HG03571 (cell line): ENCODE results near the gene RBCK1.

Experiments used
- ATAC-seq: cut with Tn5 transposase; IDR thresholded peaks from one replicate; pipeline ENCODE4 v1.9.1; 2021; ENCODE audit not compliant: unreplicated experiment

Gene RBCK1

DNA sequence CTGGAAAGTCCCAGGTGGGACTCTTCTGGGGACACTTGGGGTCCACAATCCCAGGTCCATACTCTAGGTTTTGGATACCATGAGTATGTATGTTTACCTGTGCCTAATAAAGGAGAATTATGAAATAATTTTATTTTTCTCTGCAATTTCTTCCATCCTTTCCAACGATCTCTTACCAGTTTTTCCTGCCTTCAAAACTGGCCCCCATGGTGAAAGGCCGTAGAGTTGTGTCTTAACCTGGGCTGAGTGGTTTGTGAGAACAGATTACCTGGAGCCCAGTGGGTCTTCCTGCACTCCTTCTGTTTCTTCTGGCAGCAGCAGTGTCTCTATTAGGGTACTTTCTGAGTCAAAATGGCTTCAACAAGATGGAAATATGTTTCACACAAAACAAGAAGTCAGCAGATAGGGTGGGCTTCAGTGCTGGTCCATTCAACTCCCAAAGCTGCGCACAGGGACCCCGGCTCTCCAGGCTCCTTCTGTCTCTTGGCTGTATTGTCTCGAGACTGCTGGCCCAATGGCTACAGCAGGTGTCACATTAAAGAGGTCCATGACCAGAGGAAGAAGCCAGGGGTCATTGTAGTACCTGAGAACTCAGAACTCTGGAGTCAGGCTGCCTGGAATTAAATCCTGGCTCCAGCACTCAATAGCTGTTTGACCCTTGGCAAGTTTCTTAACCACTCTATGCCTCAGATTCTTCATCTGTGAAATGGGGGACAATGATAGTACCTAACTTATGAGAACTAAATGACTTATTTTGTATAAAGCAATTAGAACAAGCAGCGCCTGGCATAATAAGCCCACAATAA lies 10.5 kb upstream of the RBCK1 start:
- no peak for ATAC-seq

- no peak for ATAC-seq
Observed at GRCh38 chr20:399182-399707, 8.9 kb upstream of the RBCK1 start.

GRCh38 chr20:400128-400453 lies 8.0 kb upstream of the RBCK1 start:
- no peak for ATAC-seq

GRCh38 chr20:400454-401275 lies 7.4 kb upstream of the RBCK1 start:
- no peak for ATAC-seq

GRCh38 chr20:401682-402495 lies 6.2 kb upstream of the RBCK1 start:
- no peak for ATAC-seq

DNA sequence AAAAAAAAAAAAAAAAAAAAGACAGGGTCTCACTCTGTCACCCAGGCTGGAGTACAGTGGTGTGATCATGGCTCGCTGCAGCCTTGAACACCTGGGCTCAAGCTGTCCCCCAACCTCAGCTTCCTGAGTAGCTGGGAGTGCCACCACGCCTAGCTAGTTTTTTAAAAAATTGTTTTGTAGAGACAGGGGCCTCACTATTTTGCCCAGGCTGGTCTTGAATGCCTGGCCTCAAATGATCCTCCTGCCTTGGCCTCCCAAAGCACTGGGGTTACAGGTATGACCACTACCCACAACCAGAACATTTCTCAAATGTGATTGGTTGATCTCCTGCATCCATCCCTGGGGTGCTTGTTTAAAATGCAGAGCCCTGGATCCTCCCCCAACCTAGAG lies 5.6 kb upstream of the RBCK1 start:
- no peak for ATAC-seq

DNA sequence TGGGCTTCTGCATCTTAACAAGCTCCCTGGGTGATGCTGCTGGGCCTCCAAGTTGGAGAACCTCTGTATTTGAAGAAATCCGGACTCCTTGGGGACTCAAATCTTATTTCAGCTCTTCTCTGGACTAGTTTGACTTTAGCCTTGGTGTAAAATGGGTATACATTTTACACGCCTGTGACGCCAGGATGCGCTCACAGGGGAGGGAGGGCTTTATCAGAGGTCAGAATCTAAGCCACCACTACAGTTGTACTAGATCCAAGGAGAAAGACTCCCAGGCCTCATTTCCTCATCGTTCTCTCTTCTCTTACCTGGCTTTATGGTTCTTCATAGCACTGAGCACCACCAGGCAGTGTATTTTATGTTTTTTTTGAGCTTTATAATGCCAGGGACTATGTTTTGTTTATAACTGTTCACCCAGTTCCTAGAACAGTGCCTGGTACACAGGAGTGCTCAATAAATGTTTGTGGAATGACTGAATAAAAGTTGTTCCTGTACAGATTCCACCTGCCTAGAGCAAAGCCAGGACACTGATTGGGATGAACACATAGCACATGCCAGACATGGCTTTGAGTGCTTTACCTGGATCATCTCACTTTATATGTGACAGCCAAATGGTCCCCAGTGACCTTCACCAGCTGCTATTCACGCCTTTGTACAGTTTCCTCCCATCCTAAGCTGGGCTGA lies 5.1 kb upstream of the RBCK1 start:
- ATAC-seq: no peak

- no peak for ATAC-seq
Observed at GRCh38 chr20:403582-403957, 4.5 kb upstream of the RBCK1 start.

DNA sequence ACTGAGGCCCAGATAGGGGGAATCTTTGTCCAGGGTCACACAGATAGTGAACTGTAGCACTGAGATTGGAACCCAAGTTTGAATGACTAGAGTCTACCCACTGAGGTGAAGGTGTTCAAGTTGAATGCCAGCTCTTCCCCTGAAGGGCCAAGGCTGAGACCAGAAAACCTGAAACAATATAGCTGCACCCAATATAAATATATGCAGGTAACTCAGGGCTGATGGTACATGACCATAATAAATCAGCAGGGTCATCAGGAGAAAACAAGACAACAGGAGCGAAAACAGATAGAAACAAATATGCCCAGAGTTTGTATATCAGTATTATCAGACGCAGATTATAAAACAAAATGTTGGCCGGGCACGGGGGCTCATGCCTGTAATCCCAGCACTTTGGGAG lies 4.0 kb upstream of the RBCK1 start:
- no peak for ATAC-seq

DNA sequence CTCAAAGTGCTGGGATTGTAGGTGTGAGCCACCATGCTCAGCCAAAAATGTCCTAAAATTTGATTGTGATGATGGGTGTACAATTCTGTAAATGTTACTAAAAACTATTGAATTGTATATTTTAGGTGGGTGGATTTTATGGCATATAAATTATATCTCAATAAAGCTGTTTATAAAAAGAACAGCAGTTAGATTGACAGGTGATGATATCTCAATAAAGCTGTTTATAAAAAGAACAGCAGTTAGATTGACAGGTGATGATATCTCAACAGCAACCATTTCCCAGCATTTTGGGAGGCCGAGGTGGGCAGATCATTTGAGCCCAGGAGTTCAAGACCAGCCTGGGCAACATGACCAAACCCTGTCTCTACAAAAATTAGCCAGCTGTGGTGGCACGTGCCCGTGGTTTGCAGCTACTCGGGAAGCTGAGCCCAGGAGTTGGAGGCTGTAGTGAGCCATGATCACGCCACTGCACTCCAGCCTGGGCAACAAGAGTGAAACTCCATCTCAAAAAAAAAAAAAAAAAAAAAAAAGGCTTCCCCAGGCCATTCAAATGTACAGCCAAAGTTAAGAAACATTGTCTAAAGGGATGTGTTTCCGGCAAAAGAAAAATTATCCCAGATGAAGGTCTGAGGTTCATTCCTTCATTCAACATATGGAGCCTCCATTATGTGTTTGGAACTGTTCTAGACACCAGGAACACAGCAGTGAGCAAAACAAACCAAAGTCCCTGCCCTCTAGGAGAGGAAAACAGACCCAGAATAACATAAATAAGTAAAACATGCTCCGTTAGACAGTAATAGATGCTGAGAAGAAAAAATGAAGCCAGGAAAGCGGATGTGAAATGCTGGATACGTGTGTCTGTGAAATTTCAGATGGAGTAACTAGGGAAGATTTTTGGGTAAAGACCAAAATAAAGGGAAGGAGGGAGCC lies 1.6 kb upstream of the RBCK1 start:
- ATAC-seq: no peak

DNA sequence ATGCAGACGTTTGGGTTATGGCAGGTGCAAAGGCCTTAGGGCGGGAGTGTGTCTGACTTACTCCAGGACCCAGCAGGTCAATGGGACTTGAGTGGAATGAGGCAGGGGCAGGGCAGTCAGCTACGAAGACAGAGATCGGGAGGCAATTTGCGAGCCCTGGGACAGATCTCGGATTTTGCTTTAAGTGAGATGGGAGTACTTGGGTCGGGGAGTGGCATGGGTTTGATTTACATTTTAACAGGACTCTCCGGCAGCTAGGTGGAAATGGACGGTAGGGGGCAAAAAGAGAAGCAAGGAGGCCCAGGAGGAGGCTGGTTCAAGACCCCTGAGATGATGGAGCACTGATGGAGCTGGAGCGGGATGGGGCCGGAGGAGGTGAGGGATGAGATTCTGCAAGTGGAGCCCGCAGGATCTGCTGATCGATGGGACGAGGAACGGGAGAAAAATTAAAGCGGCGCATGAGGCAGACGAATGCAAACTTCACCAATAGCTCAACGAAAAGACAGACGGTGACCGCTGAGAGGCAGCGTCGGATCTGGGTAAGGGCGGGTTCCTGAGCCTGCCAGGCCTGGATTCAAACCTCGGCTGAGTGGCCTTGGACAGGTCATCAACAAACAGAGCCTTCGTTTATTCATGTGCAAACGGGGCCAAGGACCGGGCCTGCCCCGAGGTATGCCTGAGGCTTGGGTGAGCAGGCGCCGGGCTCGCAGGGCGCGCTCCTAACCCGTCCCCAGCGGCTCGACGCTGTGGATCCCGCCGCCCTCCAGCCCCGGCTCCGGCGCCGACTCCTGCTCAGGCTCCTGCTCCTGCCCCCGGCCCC lies 756 bp upstream of the RBCK1 start:
- ATAC-seq: peak; percentile 60

DNA sequence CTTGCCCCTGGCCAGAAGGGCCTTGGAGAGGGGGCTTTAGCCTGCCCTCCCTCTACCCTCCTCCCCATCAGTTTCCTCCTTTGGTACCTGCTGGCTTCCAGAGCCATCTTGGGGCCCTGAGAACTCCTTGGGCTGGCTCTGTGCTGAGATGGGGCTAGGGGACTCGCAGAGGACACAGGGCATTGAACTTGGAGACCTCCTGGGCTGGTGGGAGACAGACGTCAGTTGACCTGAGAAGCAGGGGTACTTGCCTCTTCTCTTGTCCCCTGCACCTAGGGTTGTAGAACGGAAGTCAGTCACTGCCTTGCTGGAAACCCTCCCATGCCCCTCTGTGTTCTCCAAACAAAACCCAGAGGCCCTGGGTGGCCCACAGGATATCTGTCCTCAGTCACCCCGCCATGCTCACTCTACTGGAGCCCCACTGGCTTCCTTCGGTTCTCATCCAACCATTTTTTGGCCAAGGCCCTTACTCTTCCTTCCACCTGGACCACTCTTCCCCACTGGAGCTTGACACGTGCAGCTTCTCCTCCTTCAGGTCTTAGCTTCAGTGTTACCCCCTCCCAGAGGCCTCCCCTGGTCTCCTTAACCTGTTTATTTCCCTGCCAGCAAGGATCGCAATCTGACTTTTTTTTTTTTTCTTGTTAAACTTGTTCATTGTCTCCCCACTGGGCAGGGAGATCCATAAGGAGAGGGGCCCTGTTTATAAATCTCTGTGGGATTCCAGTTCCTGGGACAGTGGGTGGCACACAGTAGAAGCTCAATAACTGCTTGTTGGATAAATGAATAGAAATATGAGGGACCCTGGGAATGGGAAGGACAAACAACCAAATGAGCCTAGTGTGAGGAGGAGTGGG lies 971 bp downstream of the RBCK1 start:
- ATAC-seq: no peak

DNA sequence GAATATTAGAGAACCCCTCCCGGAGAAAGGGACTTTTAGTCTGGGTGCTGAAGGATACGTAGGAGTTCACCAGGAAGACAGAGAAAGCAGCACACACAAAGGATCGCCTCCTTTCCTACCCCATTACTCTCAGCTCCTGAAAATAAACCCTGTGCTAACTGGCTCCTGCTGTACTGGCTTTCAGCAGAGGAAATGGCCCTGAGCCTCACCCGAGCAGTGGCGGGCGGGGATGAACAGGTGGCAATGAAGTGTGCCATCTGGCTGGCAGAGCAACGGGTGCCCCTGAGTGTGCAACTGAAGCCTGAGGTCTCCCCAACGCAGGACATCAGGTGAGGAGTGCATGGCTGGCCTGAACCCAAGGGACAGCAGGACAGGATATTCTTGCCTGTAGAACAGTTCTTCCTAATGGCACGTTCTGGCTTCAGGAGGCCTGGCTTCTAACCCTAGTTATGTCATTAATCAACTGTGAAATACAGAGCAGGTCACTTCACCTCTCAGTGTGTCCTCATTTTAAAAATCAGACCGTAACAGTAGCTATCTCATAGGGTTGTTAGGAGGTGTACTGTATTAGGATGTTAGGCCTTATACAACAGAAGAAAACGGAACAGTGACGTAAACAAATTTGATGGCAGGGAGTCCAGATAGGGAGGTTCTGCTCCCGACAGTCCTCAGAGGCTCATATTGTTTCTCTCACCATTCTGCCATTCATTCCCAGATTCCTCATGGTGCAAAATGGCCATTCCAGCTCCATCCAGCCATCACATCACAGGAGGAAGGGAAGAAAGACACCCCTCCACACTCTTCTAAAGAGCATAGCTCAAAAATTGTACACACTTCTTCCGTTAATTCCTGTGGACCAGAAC lies 1.8 kb downstream of the RBCK1 start:
- ATAC-seq: no peak

GRCh38 chr20:412081-412480 lies 4.0 kb downstream of the RBCK1 start:
- ATAC-seq: no peak

- ATAC-seq: no peak
Observed at GRCh38 chr20:414161-414560, 6.1 kb downstream of the RBCK1 start.

GRCh38 chr20:415820-416322 lies 7.8 kb downstream of the RBCK1 start:
- ATAC-seq: no peak
